ENCODE results near the gene RBM12. TPM values are rescaled to one million over a fixed set of nuclear protein-coding genes. Genes with fewer than 3 reads are reported as not detected.

RBM12 gene
- total and polyA plus RNA-seq, 9 donors = 20.4 to 130 (median 100) TPM

DNA sequence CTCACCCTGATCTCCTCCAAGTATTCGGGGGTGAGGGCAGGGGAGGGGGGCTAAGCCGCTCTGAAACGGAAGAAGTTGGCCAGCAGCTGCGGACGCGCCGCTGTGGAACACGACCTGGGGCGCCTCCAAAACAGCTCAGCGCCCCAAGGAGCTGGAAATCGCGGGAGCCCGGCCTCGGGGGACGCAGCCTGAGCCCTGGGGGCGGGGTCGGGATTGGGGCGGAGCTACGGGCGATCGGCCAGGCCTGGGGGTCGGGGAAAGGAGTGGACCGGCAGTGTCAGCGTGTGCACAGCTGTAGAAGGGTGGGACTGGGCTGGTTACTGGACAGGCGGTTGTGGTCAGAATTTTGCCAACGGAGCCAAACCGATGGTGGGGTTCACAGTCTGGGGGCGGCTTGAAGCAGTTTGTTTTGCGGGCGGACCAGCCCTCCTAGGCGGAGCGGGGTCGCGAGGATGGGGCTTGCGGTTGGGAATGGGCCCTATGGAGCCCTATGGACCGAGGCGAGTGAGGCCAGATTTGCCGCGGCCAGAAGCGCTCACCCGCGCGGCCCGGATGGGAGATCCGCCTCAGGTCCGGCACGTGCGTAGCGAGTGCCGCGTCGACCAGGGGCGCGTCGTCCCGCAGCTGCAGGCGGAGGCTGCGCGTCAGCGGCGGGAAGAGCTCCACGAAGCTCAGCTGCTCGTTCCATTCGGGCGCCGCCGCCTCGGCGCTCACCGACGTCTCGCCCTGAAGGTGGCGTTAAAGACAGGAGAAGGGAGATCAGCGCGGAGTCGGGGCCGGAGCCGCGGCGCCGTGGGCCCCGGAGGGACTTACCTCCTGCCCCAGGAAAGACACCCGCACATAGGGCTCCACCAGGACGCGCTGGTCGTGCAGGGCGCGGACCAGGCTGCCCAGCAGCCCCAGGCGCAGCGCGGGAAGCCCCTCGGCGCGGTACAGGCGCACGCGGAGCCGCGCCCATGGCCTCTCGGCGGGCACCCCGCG is 63.4 kb downstream of the RBM12 start:
- no peaks in the 10 kb centered on the region for H3K27me3 ChIP-seq
- no peaks in the 10 kb centered on the region for H3K9me3 ChIP-seq
- DNase-seq = peak; percentile 74 to 88 (median 82)
- 0 to 1% (median 1%) methylated on average over 70 to 103 of the region's 103 CpGs for WGBS, 3 donors
- no peak overlapping the region for H3K27ac ChIP-seq
- TF ChIP-seq EP300 (IDR thresholded peaks at IDR 0.05) = no peak
- TF ChIP-seq, protein P1, sequence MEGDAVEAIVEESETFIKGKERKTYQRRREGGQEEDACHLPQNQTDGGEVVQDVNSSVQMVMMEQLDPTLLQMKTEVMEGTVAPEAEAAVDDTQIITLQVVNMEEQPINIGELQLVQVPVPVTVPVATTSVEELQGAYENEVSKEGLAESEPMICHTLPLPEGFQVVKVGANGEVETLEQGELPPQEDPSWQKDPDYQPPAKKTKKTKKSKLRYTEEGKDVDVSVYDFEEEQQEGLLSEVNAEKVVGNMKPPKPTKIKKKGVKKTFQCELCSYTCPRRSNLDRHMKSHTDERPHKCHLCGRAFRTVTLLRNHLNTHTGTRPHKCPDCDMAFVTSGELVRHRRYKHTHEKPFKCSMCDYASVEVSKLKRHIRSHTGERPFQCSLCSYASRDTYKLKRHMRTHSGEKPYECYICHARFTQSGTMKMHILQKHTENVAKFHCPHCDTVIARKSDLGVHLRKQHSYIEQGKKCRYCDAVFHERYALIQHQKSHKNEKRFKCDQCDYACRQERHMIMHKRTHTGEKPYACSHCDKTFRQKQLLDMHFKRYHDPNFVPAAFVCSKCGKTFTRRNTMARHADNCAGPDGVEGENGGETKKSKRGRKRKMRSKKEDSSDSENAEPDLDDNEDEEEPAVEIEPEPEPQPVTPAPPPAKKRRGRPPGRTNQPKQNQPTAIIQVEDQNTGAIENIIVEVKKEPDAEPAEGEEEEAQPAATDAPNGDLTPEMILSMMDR (IDR thresholded peaks at IDR 0.05) = peak in 2 of 3 donors; percentile 48 to 54
- H3K4me3 ChIP-seq = peak overlapping the region; percentile 38
- no peaks in the 10 kb centered on the region for H3K36me3 ChIP-seq
- peaks cover 6% of the 10 kb centered on the region for H3K4me1 ChIP-seq (ENCODE audit: insufficient read depth)
- intact Hi-C loops (cut with DNase I) = loop anchor here in 1 of 4 donors (10.0 kb wide), 2 partner anchors 94 to 284 kb away; partner anchors contain the start of genes NFS1 and ROMO1

DNA sequence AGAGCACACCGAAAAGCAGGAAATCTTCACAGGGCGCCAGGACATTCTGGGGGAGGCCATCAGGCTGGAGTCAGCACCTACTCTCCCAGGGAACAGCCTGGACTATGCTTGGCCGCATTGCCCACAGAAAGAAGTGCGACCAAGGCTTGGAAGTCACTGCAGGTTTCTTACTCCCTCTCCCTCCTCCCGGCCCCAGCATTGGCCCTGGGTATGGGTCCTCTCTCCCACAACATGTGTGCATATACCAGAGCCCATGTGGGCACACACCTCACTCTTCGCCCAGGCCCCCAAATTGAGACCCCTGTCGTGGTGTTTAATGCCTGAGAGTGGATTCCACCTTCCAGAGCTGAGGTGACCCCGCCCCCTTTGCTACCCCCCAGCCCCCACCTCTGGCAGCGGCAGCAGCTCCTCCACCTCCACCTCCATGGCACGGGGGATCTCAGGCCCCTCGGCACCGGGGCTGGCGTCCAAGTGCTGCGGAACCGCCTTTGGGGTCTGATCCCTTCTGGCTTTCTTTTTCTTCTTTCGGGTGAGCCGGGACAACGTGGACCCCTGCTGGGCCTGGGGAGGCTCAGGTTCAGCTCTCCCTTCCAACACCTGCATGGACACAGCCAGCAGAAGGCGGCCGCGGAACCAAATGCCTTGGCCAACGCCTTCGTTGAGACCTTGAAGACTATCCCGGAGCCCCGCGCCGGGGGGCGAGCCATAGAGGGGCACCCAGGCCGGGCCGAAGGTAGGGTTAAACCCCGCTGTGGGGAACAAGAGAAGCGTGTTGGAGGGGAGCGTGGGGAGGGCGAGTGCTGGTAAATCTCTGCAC is 64.3 kb downstream of the RBM12 start:
- H3K27ac ChIP-seq = no peak overlapping the region

DNA sequence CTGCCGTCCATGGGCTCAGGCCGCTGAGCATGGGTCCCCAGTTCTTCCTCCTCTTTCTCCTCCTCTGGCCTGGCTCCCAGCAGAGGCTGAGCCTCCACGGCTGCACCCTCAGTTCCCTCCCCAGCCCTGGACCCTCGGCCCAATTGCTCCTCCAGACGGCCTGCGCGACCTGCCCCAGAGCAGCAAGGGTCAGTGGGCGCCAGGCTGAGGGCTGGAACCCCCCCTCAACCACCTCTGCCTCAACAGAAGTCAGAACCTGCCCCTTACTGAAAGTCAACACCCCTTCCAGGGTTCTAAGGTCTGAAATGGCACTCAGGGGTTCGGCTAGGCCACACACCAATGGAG is 65.0 kb downstream of the RBM12 start:
- intact Hi-C loops (cut with DNase I) = loop anchor here in 1 of 4 donors (10.0 kb wide), 2 partner anchors 95 to 285 kb away; partner anchors contain the start of genes NFS1 and ROMO1
- H3K36me3 ChIP-seq = no peaks in the 10 kb centered on the region
- DNase-seq = no peak
- H3K4me1 ChIP-seq (ENCODE audit: insufficient read depth) = peaks cover 6% of the 10 kb centered on the region
- H3K27me3 ChIP-seq = no peaks in the 10 kb centered on the region
- no peak overlapping the region for H3K4me3 ChIP-seq
- H3K9me3 ChIP-seq = no peaks in the 10 kb centered on the region
- 89 to 96% (median 95%) methylated on average over 9 of the region's 9 CpGs for WGBS, 3 donors
- no peak overlapping the region for H3K27ac ChIP-seq
- TF ChIP-seq POLR2A (IDR thresholded peaks at IDR 0.05) (no peak), EP300 (IDR thresholded peaks at IDR 0.05) (no peak)
- TF ChIP-seq, protein P1 (IDR thresholded peaks at IDR 0.05) = no peak

More for the DNA sequence above, 64.3 kb downstream of the RBM12 start:
- 20 to 24% (median 23%) methylated on average over 30 to 34 of the region's 34 CpGs for WGBS, 3 donors
- peak in 2 of 5 donors; percentile 34 to 49 for DNase-seq
- peak overlapping the region; percentile 38 for H3K4me3 ChIP-seq
- H3K36me3 ChIP-seq = no peaks in the 10 kb centered on the region
- H3K4me1 ChIP-seq (ENCODE audit: insufficient read depth) = peaks cover 6% of the 10 kb centered on the region
- no peak for TF ChIP-seq POLR2A (IDR thresholded peaks at IDR 0.05)
- no peak for TF ChIP-seq EP300 (IDR thresholded peaks at IDR 0.05)
- TF ChIP-seq, protein P1 (IDR thresholded peaks at IDR 0.05) = no peak
- H3K9me3 ChIP-seq = no peaks in the 10 kb centered on the region
- intact Hi-C loops (cut with DNase I) = loop anchor here in 1 of 4 donors (10.0 kb wide), 2 partner anchors 94 to 284 kb away; partner anchors contain the start of genes NFS1 and ROMO1
- H3K27me3 ChIP-seq = no peaks in the 10 kb centered on the region

Small RNA genes lying within 50 kb of the gene (small RNA-seq; reads per million reads assigned to genes)
- gene RNU6-759P = not detected

Other genes starting within 250 kb of the RBM12 start
- under 1 TPM in 2 of 7 donors, not detected in 5; 0.33 to 0.36 TPM for gene GDF5, start 226.7 kb downstream of the RBM12 start, total RNA-seq
- gene GDF5, start 226.7 kb downstream of the RBM12 start, polyA plus RNA-seq = not detected
- gene CEP250, start 209.3 kb downstream of the RBM12 start, total RNA-seq = 10 to 100 TPM; 20.6 to 44.2 (median 27.9) TPM
- 10 to 100 TPM; 11.7 to 16.0 TPM for gene CEP250, start 209.3 kb downstream of the RBM12 start, polyA plus RNA-seq
- not detected for gene C20orf173, start 135.2 kb downstream of the RBM12 start, total RNA-seq
- not detected for gene C20orf173, start 135.2 kb downstream of the RBM12 start, polyA plus RNA-seq
- gene ERGIC3, start 122.8 kb downstream of the RBM12 start, total RNA-seq = 100 to 1,000 TPM; 168 to 278 (median 221) TPM
- gene ERGIC3, start 122.8 kb downstream of the RBM12 start, polyA plus RNA-seq = 100 to 1,000 TPM; 212 to 354 TPM
- gene SPAG4, start 49.1 kb downstream of the RBM12 start, total RNA-seq = 10 to 100 TPM in 2 of 7 donors, 1 to 10 TPM in 5; 6.3 to 12.8 (median 9.9) TPM
- gene SPAG4, start 49.1 kb downstream of the RBM12 start, polyA plus RNA-seq = 1 to 10 TPM in 1 of 2 donors, under 1 TPM in 1; 1.00 to 4.4 TPM
- 100 to 1,000 TPM in 6 of 7 donors, 10 to 100 TPM in 1; 97.5 to 173 (median 165) TPM for gene CPNE1, start within 50 bp of the RBM12 start, total RNA-seq
- 100 to 1,000 TPM; 127 to 129 TPM for gene CPNE1, start within 50 bp of the RBM12 start, polyA plus RNA-seq
- gene NFS1, start 34.5 kb upstream of the RBM12 start, total RNA-seq = 10 to 100 TPM; 17.3 to 33.7 (median 29.4) TPM
- 10 to 100 TPM; 26.8 to 58.1 TPM for gene NFS1, start 34.5 kb upstream of the RBM12 start, polyA plus RNA-seq
- 100 to 1,000 TPM in 6 of 7 donors, 10 to 100 TPM in 1; 98.7 to 404 (median 112) TPM for gene ROMO1, start 34.5 kb upstream of the RBM12 start, total RNA-seq
- 100 to 1,000 TPM in 1 of 2 donors, 10 to 100 TPM in 1; 23.2 to 195 TPM for gene ROMO1, start 34.5 kb upstream of the RBM12 start, polyA plus RNA-seq
- gene RBM39, start 77.4 kb upstream of the RBM12 start, total RNA-seq = 100 to 1,000 TPM; 277 to 389 (median 356) TPM
- gene RBM39, start 77.4 kb upstream of the RBM12 start, polyA plus RNA-seq = 100 to 1,000 TPM; 247 to 269 TPM
- 10 to 100 TPM; 41.4 to 70.0 (median 48.0) TPM for gene PHF20, start 107.1 kb upstream of the RBM12 start, total RNA-seq
- gene PHF20, start 107.1 kb upstream of the RBM12 start, polyA plus RNA-seq = 10 to 100 TPM; 17.6 to 35.1 TPM